Measurements from ENCODE around the gene ATP11A.
"Not testable (repeated sequence)": the region's sequence is repeated elsewhere in the genome, so short reads cannot be mapped to it uniquely, and the experiment has no call there.

Gene ATP11A

DNA sequence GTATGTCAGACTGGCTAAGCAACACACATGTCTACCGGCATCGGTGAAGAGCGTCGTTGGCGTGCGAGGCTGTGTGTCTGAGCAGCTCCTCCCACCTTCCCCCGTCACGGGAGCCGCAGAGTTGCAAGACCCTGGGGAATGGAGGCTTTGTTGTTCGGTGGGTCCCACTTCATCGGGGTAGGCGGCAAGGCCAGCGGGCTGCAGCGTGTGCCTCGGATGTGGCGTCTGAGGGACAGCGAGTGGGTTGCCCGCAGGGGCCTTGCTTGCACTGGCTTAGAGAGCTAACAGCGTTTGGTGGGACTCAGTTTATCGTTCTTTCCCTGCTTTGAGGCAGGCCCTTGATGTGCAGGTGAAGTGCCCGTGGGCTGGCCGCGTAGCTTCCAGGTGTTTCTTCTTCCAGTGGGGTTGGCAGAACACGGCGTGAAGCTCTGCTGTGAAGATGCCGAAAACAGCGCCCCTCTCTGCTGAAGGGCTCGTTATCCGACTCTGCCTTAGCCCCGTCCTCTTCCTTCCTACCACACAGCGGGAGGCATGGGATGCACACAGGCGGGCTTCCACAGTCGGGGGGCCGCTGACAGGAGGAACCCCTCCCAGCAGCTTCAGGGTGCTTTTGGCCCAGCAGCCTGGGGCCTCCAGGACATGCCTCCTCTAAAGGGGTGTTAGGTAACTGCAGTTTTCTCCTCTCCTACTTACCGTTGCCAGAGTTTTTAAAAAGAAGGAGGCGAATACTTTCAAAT is 85.2 kb downstream of the ATP11A start:
- no peak for DNase-seq (ENCODE audit: low read depth in 2 of 2)

DNA sequence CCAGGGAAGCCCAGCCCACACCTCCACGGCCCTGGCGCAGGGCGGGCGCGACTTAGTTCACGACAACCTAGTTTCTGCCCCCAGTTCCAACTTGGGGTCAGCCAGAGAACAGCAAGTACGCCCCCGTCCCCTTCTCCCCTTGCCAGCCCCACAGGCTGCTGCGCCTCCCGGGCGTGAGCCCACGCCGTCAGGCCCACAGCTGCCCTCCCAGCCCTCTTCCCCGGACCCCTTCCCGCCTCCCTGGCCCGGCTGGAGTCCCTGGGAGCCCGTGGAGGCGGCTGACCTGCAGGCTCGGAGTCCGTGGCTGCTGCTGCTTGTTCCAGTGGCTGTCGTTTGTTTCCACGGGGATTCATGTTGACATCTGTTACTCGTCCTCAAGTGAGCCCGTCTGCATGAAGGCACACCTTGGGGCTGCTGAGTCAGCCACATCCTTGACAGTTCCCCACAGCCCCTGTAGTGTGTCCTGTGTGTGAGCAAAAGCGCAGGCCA is 86.0 kb downstream of the ATP11A start:
- DNase-seq (ENCODE audit: low read depth in 2 of 2): no peak

DNA sequence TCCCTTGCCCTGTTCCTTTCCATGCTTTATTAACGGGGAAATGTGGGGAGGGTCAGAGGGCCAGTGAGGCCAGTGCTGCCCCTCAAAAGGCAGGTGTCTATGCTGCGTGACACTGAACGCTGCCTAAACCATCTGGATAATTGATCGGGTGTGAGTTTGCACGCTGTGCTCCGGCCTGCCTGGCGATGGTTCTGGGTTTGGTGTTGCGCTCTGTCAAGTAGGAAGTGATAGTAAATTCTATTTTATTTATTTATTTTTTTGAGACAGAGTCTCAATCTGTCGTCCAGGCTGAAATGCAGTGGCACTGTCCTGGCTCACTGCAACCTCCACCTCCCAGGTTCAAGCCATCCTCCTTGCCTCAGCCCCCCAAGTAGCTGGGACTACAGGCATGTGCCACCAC is 86.5 kb downstream of the ATP11A start:
- DNase-seq (ENCODE audit: low read depth in 2 of 2): no peak

DNA sequence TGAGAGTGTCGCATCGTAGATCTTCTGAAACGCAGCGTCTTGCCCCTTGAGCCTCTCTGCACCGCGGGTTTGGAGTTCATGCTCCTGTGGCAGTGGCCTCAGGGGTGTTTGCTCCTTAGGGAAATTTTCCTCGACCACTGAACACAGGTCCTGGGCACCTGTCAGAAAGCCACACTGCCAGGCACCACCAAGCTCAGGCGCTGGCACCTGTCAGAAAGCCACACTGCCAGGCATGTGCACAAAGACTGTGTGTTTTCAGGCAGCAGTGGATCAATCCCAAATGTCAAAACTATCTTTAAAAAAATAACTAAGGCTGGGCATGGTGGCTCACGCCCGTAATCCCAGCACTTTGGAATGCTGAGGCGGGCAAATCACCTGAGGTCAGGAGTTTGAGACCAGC is 87.1 kb downstream of the ATP11A start:
- DNase-seq (ENCODE audit: low read depth in 2 of 2): no peak

DNA sequence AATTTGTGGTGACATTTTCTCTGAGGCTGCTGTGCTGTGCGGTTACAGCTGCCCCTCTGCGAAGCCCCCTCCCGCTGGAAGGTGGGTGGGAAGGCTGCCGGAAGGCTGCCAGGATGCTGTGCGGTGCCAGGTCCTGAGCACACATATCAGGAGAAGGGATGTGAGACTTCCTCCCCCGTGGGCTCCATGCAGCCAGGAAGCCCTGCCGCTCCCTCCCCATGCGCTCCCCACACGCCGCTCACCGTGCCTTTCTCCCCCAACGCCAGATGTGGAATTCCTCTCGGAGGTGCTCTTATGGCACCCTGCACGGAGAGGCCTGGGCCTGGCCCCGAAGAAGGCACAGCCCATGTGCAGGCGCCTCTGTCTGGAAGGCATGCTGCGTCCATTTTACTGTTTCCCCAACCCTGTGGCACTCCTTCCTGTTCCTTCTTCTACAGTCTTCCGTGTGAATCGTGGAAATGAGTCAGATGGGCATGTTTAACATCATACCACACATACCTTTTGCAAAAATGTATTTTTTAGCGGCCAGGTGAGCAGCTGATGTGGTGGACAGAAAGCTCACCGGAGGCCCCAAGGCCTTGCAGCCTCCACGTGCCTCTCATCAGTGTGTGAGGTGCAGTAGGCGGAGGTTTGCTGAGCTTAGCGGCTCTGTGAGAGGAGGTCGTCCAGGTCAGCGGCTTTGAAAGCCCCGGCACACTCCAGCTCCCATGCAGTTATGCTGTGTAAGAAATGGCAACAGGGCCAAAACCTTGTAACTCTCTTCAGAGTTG is 88.0 kb downstream of the ATP11A start:
- no peak for DNase-seq (ENCODE audit: low read depth in 2 of 2)

DNA sequence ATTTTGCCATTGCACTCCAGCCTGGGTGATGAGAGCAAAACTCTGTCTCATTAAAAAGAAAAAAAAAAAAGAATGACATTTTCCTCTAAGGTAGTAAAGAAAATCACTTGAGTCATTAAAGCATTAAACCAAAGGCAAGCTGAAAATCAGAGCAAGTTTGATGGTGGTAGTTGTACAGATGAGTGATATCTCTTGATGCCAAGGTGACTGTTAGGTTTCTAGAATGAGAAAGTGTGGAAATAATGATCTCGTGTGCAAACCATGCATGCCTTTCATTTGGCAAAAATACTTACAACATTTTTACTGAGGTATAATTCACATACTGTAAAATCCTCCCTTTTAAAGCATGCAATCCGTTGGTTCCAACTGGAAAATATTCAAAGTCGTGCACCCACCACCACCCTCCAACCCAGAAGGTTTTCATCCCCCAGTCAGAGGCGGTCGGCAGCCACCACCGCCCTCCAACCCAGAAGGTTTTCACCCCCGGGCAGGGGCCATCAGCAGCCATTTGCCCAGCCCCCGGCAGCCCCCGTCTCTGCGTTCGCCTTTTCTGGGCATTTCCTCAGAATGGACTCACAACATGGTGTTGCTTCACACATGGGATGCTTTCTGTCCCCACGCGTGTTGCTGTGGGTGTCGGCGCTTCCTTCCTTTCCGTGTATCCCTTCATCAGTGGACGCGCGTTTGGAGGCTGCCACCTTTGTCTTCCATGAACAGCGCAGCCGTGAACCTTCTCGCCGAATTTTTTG is 90.2 kb downstream of the ATP11A start:
- no peak for DNase-seq (ENCODE audit: low read depth in 2 of 2)

DNA sequence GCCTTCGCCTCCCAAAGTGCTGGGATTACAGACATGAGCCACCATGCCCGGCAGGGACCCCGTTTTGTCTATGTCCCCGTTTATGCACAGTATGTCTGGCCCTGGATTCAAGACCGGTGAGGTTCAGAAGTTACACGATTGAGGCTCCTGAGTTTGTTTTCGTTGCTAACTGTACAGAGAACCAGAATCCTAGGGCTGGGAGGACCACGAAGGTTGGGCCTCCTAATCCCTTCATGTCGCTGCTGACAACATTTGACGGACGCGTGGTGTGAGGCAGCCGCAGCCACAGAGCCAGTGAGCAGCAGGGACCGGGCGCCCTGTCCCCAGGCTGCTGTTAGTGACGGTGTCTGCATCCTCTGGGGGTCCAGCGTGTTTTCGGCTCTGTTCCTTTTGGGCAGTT is 91.4 kb downstream of the ATP11A start:
- no peak for DNase-seq (ENCODE audit: low read depth in 2 of 2)

DNA sequence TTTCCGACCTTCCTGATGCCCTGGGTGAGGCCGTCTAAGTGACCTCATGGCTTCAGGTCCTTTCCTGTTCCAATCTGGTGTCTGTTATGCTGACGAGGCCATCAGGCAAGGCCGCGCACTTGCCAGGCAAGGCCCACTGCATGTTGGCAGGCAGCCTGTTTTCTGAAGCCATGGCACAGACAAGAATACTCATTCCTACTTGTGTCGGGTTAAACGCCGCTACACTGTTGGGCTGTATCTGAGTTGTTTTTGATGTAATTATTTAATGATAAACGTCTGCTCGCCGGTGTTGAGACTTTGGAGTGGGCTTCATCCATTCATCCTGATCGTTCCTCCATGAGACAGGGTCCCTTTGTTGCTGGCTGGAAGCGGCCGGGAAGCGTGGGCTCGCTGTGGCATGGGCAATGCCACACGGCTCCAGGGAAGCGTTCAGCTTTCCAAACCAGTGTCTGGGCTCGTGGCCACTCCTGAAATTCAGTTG is 92.1 kb downstream of the ATP11A start:
- DNase-seq (ENCODE audit: low read depth in 2 of 2): no peak

DNA sequence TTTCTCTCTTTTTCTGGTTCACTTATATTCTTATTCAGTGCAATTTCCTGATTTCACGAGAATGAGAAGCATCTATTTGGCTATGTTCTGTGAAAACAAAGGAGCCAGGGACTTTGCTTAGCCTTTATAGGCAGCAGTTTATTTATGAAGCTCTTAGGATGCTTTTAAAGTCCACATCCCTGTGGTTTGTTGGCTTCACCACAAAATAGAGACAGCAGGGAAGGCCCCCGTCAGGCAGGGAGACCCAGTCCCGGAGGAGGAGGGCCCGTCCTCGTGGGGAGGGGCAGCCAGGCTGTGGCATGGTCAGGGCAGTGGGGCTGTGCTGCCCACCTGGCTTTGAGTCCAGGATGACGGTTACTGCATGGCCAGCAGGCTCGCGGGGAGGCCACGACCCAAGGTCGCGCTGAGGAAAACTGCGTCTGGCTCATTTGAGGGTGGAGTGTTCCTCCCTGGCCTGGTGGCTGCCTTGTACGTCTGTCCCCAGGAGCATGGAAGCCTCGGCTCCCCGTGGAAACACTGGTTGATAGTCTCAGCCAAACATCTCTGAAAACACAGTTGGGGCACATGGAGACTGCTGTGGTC is 92.7 kb downstream of the ATP11A start:
- DNase-seq (ENCODE audit: low read depth in 2 of 2): no peak

DNA sequence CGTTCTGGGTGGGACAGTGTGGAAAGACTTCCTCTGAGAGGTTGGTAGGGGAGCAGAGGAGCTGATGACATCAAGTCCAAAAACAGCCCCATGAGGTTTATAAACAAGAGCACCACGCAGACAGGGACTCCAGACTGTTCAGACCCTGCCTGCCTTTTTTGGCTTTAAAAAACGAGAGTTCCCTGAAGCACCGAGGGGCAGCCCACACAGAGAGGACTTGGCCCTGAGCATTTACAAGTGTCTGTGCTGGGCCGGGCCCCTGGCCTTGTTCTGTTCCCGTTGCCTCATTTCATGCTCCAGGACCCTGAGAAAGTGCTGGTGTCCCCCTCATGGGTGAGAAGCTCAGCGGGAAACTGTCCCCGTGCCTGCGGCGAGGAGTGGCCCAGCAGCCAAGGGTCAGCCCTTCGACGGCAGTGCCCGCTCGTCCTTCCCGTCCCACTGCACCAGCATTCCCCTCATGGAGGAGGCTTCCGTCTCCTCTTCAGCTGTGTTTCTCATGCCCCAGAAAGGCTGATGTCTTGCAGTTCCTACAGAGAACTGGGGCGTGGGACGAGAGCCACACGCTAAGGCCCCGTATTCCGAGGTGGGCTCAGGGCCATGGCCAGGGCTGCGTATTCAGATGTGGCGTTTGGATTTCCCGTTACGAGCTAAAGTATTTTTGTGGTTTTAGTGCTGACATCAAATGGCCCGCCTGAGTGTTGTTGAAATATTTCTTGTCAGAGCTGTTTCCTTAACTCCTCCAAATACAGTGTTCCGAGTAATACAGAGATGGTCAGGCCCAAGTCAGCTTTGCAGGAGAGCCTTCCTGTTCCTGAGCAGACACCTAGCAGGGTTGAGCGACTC is 93.5 kb downstream of the ATP11A start:
- no peak for DNase-seq (ENCODE audit: low read depth in 2 of 2)

DNA sequence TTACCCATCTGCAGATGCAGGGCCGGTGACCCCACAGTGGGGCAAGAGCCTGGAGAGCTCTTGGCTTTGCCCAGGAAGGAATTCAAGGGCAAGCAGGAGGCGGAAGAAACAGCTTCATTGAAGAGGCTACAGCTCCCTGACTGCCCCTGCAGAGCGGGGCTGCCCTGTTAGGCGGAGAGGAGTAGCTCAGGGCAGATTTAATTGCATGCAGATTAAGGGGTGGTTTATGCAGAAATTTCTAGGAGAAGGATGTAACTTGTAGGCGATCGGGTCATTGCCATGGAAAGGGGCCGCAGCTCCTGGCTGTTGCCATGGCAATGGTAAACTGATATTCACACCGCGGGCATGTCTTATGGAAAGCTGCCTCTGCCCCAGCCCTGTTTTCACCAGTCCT is 94.1 kb downstream of the ATP11A start:
- no peak for DNase-seq (ENCODE audit: low read depth in 2 of 2)

DNA sequence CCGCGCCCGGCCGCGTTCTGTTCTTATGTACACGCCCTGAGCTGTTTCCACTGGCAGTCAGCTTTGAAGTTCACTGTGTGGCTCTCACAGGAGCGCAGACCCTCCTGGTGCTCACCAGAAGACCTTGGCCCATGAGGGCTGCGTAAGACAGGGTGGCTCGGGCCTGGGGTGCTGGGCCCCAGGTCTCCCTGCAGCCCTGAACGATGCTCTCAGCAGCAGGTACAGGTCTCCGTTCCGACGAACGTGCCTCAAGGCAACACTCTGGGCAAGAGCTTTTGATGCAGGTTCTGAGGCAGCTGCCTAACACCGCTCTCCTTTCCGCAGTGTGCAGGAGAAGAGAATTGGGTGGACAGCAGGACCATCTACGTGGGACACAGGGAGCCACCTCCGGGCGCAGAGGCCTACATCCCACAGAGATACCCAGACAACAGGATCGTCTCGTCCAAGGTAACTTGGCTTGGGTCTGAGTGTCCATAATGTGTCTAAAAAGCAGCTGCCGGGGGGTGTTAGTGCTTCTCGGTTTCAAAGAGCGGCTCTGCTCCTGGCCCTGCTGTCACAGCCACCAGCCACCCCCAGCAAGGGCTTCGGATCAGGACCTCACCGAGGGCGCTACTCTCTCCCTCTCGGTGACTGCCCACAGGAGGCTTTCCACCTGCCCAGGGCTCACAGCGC is 95.1 kb downstream of the ATP11A start:
- no peak for DNase-seq (ENCODE audit: low read depth in 2 of 2)

DNA sequence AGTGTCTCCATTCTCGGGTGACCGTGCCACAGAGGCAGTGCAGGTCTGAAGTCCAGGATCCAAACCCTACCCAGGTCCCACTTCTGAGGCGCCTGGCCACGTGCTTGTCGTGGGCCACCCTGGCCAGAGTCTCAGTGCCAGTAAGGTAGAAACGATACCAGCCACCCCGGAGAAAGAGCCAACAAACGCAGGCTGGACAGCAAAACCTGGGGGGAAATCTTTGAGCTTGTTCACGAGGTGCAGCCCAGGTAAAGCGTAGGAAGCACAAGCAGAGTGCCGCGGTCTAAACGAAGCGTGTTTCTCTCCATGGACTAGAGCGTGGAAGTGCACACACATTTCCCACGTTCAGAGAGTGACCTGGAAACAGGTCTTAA is 95.6 kb downstream of the ATP11A start:
- DNase-seq (ENCODE audit: low read depth in 2 of 2): no peak

DNA sequence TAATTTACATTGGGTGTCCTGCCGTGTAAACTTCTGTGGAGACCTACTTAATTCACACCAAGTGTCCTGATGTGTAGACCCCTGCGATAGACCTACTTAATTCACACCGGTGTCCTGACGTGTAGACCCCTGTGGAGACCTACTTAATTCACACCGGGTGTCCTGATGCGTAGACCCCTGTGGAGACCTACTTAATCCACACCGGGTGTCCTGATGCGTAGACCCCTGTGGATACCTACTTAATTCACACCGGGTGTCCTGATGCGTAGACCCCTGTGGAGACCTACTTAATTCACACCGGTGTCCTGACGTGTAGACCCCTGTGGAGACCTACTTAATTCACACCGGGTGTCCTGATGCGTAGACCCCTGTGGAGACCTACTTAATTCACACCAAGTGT is 97.0 kb downstream of the ATP11A start:
- DNase-seq (ENCODE audit: low read depth in 2 of 2): not testable (repeated sequence)

DNA sequence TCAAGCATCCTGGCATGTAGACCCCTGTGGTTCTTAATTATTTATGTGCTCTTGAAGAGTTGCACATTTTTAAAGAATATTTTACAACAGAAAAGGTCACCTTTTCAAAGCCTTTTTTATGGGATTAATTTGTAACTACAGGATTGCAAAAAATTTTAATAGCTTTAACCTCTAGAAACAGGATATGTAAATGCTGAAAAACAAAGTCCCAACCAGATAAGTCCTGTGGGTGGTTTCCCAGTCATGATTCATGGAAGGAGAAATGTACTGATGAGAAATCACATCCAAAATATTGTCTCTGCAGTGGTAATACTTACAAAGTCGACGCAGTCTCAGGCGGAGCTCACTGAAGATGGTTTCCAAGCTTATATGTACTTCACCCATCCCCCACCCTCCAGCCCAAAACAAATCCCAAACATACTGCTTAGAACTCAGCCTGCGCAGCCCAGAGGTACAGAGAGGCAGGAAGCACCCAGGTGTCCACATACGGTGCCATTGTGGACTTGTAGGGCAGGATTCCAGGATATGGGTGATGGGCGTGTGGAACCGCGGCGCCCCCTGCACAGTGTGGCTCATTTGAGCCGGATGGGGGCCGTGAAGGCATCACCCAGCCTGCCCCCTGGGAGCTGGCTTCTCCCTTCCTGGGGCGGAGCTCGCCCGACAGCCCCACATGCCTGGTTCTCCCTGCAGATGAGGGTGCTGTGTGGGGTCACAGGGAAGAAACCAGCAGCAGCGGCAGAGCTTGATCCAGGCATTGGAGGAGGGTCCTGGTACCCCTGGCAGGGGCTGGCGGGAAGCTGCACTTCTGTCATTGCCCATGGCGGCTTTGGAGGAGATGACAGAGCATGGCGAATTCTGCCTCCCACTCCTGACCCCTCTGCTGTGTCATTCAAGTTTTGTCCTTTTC is 101.2 kb downstream of the ATP11A start:
- DNase-seq (ENCODE audit: low read depth in 2 of 2): no peak

DNA sequence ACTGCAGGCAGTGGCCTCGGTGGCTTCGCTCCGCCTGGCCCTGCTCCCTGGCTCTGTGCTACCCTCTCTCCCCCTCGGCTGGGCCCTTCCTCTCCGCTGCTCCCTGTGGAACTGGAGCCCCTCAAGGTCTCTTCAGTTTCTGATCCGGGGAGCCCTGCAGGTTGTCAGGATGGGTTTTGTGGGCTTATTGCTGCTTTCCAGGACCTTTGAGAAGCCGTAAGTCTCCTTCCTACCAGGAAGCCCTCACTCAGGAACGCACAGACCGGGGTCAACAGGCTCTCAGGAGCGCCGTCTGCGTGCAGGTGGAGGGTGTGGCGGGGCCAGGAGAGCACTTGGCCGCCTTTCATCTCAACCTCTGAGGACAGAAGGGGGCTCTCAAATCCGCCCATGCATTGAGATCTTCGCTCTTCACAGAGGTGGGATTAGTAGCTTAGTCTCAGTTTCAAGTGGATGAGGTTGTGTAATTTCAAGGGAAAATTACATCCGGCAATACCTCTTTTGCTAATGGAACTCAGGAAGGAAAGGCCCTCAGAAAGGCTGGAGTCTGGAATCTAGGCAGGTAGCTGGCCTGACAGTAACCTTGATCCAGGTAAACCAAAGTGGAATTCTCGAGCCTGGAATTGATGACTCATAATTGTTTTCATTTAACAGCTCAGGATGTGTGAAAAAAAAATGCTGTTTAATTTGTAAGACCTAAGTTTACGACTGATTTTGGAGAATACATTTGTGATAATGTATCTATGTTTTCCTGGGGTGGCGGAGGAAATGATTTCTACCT is 102.0 kb downstream of the ATP11A start:
- no peak for DNase-seq (ENCODE audit: low read depth in 2 of 2)

DNA sequence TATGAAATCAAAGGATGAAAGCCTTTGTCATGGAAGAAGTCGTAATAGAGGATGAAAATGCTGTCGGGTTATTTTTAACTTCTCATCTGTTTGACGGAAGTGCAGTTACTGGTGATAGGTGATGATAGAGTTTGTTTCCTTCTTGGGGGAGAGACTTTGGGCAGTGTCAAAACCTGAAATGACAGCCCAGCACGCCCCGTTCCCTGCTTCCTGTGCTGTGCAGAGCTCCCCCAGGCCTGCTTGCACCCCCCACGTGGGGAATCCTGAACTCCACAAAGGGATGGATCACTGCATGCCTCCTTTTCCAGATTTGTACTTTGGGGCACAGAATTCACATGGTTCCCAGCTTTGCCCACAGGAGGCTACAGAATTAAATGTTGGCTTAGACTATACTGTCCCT is 102.7 kb downstream of the ATP11A start:
- no peak for DNase-seq (ENCODE audit: low read depth in 2 of 2)

DNA sequence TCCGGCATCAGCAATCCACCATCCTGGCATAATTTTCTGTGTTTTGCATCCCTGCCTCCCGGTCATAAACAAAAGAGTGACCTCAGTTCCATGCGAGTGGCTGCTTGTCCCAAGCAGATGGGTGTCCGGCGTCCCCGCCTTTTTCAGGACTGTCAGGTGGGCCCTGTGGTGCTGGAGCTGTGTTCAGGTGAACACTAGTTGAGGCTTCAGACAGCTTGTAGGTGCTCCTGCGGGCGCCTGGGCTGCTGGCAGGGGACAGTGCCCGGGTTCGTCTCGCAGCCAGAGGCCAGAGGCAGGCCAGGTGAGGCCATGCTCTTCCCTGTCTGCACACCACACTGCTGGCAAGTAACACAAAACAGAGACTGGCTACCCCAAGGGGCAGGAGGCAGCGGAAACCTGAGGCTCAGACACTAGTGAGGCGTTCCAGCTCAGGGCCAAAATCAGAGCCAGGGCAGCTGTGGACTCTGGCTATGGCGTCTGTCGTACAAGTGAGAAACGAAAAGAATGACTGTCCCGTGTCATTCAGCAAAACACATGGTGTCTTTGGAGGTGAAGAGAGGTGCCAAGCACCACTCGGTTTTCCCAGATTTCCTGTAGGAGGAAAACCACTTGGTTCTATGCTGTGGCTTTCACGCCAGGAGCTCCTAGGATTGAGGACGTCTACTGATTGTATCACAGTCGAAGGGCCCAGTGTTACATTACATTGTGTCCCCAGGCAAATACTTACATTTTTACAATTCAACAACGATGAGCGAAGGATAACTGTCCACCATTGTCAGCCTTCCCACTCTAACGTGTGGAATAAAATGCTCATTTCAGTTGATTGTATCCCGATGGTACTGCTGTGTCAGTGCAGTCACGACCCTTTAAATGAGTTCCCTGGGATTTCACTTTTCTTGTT is 104.0 kb downstream of the ATP11A start:
- DNase-seq (ENCODE audit: low read depth in 2 of 2): no peak
